Stimulated activated CD4-positive, alpha-beta T cell treated with anti-CD3 and anti-CD28 coated beads, TNF-alpha, amount 100 ng/mL, for 48 hours (primary cell): ENCODE results near the gene C6orf89.
A peak's percentile ranks its signal among the peaks of the same experiment; 100 is the strongest.

ENCODE experiments used
- DNase-seq, 3 donors: peaks; one replicate each; pipeline ENCODE4 v3.0.0-alpha.2; 2020; ENCODE audit warnings: low read depth in 3 of 3

The C6orf89 gene

GRCh38 chr6:36852481-36853147, 33.1 kb upstream of the C6orf89 start:
- DNase-seq, result no peak

- DNase-seq, result no peak
These were observed 32.4 kb upstream of the C6orf89 start for GRCh38 chr6:36853325-36853724.

GRCh38 chr6:36855750-36856149, 30.0 kb upstream of the C6orf89 start:
- DNase-seq, result no peak

- DNase-seq, result no peak
These were observed 29.5 kb upstream of the C6orf89 start for GRCh38 chr6:36856277-36856676.

- DNase-seq, result no peak
These were observed 28.4 kb upstream of the C6orf89 start for GRCh38 chr6:36857325-36857724.

- DNase-seq, result no peak
These were observed 27.3 kb upstream of the C6orf89 start for GRCh38 chr6:36858407-36858981.

GRCh38 chr6:36860126-36860525, 25.6 kb upstream of the C6orf89 start:
- DNase-seq, result no peak

GRCh38 chr6:36862164-36862847, 23.4 kb upstream of the C6orf89 start:
- DNase-seq, result no peak

GRCh38 chr6:36862848-36863382, 22.8 kb upstream of the C6orf89 start:
- no peak for DNase-seq

GRCh38 chr6:36863670-36864540, 21.8 kb upstream of the C6orf89 start:
- no peak for DNase-seq

GRCh38 chr6:36865835-36866234, 19.9 kb upstream of the C6orf89 start:
- DNase-seq, result no peak

- no peak for DNase-seq
These were observed 18.1 kb upstream of the C6orf89 start for GRCh38 chr6:36867471-36868224.

GRCh38 chr6:36871686-36872085, 14.1 kb upstream of the C6orf89 start:
- DNase-seq, result no peak

- DNase-seq, result no peak
These were observed 12.6 kb upstream of the C6orf89 start for GRCh38 chr6:36873115-36873514.

GRCh38 chr6:36873612-36874442, 11.9 kb upstream of the C6orf89 start:
- DNase-seq, result no peak

- peak; percentile 72 to 80 (median 73) for DNase-seq
These were observed 11.1 kb upstream of the C6orf89 start, which contains the start of gene PPIL1 for GRCh38 chr6:36874443-36875249. PPIL1 (minus strand) TSS chr6:36874803; CDS start chr6:36874772, 31 bp downstream.

GRCh38 chr6:36875250-36875633, 10.5 kb upstream of the C6orf89 start:
- no peak for DNase-seq

- DNase-seq, result no peak
These were observed 1.1 kb upstream of the C6orf89 start for GRCh38 chr6:36884610-36885009.

- no peak for DNase-seq
These were observed 1.3 kb downstream of the C6orf89 start for GRCh38 chr6:36886950-36887618.
